A549 treated with CORT108297 at 1 μM for 4 hours (cell line): ENCODE results near the gene MARVELD3. TPM values are rescaled to one million over a fixed set of nuclear protein-coding genes. Genes with fewer than 3 reads are reported as not detected.

Experiments
- total RNA-seq: library from RNA; stranded (reverse); fragments of 200-300 nt; extraction: Qiagen RNA extraction; gene quantifications from 5 replicates; pipeline ENCODE4 v1.2.3, GENCODE V29; 2022

The MARVELD3 gene, protein sequence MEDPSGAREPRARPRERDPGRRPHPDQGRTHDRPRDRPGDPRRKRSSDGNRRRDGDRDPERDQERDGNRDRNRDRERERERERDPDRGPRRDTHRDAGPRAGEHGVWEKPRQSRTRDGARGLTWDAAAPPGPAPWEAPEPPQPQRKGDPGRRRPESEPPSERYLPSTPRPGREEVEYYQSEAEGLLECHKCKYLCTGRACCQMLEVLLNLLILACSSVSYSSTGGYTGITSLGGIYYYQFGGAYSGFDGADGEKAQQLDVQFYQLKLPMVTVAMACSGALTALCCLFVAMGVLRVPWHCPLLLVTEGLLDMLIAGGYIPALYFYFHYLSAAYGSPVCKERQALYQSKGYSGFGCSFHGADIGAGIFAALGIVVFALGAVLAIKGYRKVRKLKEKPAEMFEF
- 0.13 to 0.47 TPM (median 0.25 TPM) in 5 replicates for total RNA-seq

DNA sequence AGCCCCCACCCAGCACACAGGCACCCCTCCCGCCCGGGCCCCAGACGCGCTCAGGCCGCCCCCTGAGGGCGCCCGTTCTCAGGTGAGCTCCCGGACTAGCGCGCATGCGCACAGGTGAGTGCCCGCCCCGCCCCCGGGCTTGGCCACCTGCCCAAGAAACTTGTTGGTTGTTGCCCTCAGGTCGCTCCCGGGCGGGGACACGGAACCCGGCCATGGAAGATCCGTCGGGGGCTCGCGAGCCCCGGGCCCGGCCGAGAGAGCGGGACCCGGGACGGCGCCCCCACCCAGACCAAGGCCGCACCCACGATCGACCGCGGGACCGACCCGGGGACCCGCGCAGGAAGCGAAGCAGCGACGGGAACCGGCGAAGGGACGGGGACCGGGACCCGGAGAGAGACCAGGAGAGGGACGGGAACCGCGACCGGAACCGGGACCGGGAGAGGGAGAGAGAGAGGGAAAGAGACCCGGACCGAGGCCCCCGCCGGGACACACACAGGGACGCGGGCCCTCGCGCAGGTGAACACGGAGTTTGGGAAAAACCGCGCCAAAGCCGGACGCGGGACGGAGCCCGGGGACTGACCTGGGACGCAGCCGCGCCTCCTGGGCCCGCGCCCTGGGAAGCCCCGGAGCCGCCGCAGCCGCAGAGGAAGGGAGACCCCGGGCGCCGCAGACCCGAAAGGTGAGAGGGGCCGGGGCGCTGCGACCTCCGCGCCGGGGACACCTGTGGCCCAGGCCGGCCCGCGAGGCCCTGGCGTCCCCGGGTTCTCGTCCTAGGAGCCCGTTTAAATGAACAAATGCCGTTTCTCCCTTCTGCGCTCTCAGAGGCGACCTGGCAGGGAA is at the start of gene MARVELD3:
TSS of gene MARVELD3 (plus strand) at position 167 of the 840 bp plus-strand sequence. CDS start at position 213, 46 bp downstream.

DNA sequence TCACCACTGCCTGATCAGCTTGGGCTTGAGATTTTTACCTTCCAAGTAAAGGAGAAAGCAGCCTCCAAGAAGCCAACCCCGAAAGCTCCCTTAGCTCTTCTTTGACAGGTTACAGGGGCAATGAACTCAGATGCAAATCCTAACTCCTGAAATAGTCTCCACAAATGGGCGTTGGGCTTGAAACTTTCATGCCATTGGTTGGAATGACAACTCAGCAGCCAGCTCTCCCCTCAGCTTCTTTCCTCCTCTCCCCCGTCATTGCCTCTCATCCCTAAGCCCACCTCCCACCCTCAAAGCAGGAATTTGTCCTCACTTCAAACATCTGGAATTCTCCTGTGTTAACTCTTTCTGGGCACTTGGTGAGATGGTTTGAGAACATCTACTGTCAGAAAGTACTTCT is 49.0 kb upstream of the MARVELD3 start, which contains the start of gene TAT:
TSS of gene TAT (minus strand) at position 122 of the 400 bp plus-strand sequence. CDS start 677 bp downstream, outside the sequence.

Other genes starting within 250 kb of the MARVELD3 start
- gene TLE7, start 184.1 kb upstream of the MARVELD3 start, total RNA-seq: not detected in 5 replicates
- 5.2 to 7.6 TPM (median 5.8 TPM) in 5 replicates for gene ZNF23, start 163.9 kb upstream of the MARVELD3 start, total RNA-seq
- 1.6 to 2.6 TPM (median 1.7 TPM) in 5 replicates for gene ZNF19, start 136.9 kb upstream of the MARVELD3 start, total RNA-seq
- gene CHST4, start 99.8 kb upstream of the MARVELD3 start, total RNA-seq: 0.05 to 0.13 TPM (median 0.08 TPM) in 4 of 5 replicates, not detected in the other
- gene TAT, start 49.1 kb upstream of the MARVELD3 start, total RNA-seq: 0.02 to 0.05 TPM (median 0.03 TPM) in 3 of 5 replicates, not detected in the others
- 8.4 to 10.2 TPM (median 9.6 TPM) in 5 replicates for gene PHLPP2, start 98.5 kb downstream of the MARVELD3 start, total RNA-seq
- 39.2 to 49.9 TPM (median 45.4 TPM) in 5 replicates for gene AP1G1, start 182.7 kb downstream of the MARVELD3 start, total RNA-seq
- gene ATXN1L, start 219.8 kb downstream of the MARVELD3 start, total RNA-seq: 13.3 to 18.4 TPM (median 16.3 TPM) in 5 replicates